ENCODE results near the gene DAP.

DNA sequence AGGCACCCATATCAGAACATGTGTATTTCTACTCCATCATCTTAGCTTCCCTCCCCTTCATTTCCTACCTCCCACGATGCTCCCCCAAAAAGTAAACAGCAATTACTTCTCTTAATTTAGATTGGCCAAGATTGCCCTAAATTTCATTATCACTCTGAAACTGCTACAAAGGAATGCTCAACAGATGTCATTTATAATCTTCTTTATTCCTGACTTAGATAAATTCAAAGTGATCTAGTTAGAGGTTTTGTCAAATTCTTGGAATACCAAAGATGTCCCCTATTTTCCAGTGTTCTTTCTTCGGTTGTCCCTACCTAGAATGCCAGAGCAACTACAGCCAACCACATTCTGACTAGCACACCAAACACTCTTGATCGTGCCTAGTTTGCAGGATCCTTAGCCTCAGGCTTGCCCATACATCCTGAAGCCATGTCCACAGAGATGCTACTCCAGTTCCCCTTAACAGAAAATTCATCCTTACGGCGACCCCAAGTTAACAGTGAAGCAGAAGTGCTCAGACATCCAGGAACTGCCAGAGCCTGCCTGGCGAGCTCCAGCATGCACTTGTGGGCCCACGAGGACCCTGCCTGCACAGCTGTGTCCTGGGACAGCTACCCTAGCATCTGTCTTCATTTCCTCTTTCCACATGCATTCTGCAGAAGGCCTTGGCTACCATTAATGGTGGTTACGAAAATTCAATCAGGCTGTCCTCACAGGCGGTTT is 31.6 kb downstream of the DAP start:
- TF ChIP-seq, protein P1, sequence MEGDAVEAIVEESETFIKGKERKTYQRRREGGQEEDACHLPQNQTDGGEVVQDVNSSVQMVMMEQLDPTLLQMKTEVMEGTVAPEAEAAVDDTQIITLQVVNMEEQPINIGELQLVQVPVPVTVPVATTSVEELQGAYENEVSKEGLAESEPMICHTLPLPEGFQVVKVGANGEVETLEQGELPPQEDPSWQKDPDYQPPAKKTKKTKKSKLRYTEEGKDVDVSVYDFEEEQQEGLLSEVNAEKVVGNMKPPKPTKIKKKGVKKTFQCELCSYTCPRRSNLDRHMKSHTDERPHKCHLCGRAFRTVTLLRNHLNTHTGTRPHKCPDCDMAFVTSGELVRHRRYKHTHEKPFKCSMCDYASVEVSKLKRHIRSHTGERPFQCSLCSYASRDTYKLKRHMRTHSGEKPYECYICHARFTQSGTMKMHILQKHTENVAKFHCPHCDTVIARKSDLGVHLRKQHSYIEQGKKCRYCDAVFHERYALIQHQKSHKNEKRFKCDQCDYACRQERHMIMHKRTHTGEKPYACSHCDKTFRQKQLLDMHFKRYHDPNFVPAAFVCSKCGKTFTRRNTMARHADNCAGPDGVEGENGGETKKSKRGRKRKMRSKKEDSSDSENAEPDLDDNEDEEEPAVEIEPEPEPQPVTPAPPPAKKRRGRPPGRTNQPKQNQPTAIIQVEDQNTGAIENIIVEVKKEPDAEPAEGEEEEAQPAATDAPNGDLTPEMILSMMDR (conservative IDR thresholded peaks at IDR 0.05; ENCODE audit: low read depth, low read length) = no peak
- TF ChIP-seq EZH2 (IDR thresholded peaks at IDR 0.05; ENCODE audit: borderline replicate concordance, low read depth, low read length, poor library complexity, severe bottlenecking) = no peak

Measured in A673 (cell line).